CD4-positive, alpha-beta T cell treated with Interleukin-12 subunit alpha and Interleukin-12 subunit beta, for 1 hour (primary cell): Measurements from ENCODE around the gene NFKBIA.
"Not testable (repeated sequence)": the region's sequence is repeated elsewhere in the genome, so short reads cannot be mapped to it uniquely, and the experiment has no call there.

Experiments used
- DNase-seq: peaks from one replicate; pipeline ENCODE4 v3.0.0-alpha.2; 2020

NFKBIA gene

GRCh38 chr14:35404449-35405303 is at the start of gene NFKBIA:
NFKBIA (minus strand) TSS chr14:35404749; CDS start chr14:35404644, 105 bp downstream.
- peak; percentile 98 for DNase-seq

GRCh38 chr14:35446450-35446849 is 41.9 kb upstream of the NFKBIA start:
- DNase-seq: no peak

DNA sequence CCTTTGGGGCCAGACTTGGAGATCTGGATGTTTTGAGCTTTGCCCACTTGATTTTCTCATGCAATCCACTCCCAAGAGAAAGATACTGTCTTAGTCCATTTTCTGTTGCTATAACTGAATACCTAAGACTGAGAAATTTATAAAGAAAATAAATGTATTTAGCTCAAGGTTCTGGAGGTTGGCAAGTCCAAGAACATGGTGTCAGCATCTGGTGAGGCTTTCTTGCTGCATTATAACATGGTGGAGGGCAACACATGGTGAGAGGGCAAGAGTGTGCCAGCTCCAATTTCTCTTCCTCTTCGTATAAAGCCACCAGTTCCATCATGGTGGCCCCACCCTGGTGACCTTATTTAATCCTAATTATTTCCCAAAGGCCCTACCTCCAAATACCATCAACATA is 39.6 kb upstream of the NFKBIA start:
- DNase-seq: no peak

- no peak for DNase-seq
Observed at GRCh38 chr14:35441160-35441559, 36.6 kb upstream of the NFKBIA start.

DNA sequence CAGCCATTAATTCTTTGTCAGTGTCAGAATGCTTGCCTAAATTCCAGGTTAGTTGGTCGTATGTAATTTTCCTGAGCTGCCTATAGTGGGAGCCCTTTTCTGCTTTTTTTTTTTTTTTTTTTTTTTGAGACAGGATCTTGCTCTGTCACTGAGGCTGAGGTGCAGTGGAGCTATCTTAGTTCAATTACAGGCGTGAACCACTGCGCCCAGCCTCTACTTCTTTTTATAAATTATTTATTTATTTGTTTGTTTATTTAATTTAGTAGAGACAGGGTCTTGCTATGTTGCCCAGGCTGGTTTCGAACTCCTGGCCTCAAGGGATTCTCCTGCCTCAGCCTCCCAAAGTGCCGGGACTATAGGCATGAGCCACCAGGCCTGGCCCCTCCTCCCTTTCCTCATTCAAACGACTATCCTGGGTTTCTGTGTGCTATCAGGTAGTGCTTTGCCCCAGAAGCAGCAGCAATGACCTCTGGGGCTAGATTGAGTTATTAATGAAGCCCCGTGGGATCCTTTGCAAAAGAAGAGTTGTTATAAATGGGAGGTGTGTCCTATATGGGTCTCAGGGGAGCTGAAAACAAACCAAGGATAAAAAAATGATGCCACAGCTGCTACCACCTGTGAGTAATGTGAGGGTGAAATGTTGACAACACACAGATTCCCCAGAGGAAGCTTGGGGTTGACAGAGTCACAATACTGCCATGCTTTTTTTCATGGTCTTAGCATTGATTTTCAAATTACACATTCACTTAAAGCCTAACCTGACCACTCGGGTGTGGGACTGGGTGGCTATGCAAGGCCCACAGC is 34.6 kb upstream of the NFKBIA start:
- DNase-seq: no peak

GRCh38 chr14:35438492-35438891 is 33.9 kb upstream of the NFKBIA start:
- not testable (repeated sequence) for DNase-seq

DNA sequence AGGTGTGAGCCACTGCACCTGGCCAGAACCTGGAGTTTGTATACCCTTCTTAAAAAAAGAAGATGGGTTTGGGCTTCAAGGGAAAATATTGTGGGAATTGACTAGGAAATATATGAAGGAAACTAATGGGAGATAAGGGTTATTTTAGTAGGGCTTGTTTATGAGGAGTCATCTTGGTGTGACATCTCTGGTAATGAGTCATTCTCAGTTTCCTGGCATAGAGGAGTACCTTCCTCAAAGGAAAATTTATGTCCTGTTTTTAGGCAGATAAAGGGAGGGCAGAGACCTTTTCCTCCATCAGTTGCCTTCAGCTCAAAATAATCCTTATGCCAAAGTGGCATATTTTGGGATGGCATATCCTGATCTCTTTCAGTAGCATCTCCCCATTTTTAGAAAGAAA is 30.6 kb upstream of the NFKBIA start:
- DNase-seq: no peak

DNA sequence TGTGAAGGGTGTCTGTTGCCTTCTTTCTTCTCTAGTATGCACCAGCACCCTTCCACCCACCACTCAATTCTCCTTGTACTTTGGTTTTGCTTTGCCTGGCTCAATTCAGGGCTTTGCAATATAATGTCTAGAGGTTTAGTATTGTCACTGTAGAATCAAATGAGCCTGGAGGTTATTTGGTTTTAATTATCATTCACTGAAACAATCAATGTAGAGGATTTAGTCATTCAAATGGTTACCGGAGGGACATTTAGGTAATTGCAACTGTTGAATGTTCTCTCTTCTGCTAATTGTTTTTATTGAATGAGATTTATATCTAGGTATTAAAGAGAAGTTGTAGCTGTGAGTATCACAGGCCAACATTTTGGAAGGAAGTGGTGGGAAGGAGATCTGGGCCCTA is 29.3 kb upstream of the NFKBIA start:
- no peak for DNase-seq

DNA sequence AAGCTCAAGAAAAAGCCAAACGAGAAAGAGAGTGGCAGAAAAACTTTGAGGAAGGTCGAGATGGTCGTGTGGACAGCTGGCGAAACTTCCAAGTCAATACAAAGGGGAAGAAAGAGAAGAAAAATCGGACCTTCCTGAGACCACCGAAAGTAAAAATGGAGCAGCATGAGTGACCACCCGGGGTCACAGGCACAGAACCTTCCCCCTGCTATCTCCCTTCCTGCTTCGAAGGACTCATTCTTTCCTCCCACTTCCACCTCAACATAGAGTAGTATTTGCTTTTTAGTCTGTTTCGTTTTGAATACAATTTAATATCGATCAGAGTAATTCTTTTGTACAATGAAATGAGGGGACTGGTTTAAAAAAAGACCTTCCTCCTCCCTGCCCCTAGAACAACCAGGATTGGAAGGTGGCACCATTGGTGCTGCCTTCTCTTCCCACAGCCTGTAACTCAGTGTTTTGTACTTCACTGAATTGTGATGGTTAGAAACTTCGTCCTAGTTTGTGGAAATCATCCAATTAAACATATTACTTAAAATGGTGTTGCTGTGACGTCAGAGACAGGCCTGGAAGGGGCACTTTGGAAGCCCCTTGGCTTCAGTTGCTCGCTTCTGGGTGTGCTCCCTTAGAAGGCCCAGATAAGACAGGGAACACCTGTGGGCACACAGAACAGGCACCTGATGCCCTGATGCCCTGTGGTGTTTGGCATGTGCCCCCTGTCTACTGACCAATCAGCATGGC is 26.1 kb upstream of the NFKBIA start:
- DNase-seq: no peak

GRCh38 chr14:35429951-35430350 is 25.4 kb upstream of the NFKBIA start:
- no peak for DNase-seq

DNA sequence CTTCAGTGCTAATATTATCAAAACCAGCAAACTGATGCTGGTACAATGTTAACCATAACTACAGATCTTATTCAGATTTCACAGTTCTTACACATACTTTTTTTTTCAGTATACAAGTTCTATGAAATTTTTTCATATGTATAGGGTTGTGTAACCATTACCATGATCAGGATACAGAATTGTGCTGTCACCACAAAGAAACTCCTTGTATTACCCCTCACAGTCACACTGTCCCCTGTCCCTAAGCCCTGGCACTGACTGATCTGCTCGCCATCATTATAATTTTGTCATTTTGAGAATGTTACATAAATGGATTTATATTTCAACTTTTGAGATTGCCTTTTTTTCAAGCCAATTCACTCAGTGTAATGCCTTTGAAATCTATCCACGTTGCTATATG is 21.3 kb upstream of the NFKBIA start:
- DNase-seq: no peak

GRCh38 chr14:35423621-35424020 is 19.1 kb upstream of the NFKBIA start:
- DNase-seq: no peak

DNA sequence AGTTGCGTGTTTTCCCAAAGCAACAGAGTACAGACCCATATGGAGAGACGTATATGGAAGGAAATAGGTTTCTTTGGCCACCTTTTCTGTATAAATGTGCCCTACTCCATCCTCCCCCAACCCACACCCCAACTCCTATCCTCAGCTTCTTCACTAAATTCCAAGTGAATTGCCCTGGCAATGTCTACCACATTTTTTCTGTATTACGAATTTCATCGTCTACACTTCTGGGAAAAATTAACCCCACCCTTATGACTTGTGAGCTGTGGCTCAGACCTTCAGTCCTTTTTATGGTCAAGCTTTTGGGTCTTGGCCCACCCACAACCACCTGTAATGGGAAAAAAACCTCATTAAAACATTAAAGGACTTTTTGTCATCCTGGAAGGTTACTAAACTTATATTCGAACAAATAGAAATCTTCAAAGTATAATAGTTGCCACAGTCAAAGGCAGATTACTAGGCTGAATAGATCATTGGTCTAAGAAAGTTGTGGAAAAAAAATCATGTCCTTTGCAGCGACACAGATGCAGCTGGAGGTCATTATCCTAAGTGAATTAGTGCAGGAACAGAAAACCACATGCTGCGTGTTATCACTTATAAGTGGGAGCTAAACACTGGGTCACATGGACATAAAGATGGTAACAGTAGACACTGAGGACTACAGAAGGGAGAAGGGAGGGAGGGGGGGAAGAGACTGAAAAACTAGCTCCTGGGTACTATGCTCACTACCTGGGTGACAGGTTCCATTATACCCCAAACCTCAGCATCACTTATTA is 15.7 kb upstream of the NFKBIA start:
- no peak for DNase-seq

GRCh38 chr14:35419429-35419841 is 14.9 kb upstream of the NFKBIA start:
- DNase-seq: no peak

GRCh38 chr14:35418093-35418492 is 13.5 kb upstream of the NFKBIA start:
- no peak for DNase-seq

DNA sequence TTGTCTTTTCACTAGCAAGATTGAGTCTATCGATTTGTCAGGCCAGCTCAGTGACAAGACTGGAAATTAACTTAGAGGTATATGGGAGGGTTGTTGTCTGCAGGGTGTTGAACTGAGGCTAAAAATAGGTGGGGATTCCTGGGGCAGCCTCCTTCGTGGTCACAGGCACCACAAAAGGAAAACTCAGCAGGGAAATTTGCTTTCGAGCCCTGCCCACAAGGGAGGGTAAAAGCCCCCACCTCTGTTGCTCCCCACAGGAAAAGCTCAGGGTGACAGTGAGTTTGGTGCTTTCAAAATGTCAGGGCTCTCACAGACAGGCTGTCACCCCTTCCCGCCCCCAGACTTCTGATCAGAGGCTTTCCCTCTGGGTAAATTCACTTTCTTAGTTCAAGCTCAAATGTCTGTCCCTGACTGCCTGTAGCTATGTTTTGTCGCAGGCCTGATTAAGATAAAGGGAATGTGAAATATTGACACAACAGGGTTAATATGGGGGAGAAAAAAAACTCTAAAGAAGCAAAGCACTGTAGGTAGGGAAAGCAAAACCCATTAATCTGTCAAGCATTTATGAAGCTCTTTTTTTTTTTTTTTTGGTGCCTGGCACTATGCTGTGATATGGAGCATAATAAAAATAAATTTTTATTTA is 11.7 kb upstream of the NFKBIA start:
- DNase-seq: peak; percentile 85

GRCh38 chr14:35414365-35414764 is 9.8 kb upstream of the NFKBIA start:
- no peak for DNase-seq

GRCh38 chr14:35412272-35413056 is 7.9 kb upstream of the NFKBIA start:
- DNase-seq: no peak

GRCh38 chr14:35410858-35411257 is 6.3 kb upstream of the NFKBIA start:
- DNase-seq: no peak

GRCh38 chr14:35409595-35409994 is 5.0 kb upstream of the NFKBIA start:
- DNase-seq: no peak

- DNase-seq: no peak
Observed at GRCh38 chr14:35408026-35408425, 3.5 kb upstream of the NFKBIA start.
